ENCODE data around the gene CNTN6.

Gene CNTN6

DNA sequence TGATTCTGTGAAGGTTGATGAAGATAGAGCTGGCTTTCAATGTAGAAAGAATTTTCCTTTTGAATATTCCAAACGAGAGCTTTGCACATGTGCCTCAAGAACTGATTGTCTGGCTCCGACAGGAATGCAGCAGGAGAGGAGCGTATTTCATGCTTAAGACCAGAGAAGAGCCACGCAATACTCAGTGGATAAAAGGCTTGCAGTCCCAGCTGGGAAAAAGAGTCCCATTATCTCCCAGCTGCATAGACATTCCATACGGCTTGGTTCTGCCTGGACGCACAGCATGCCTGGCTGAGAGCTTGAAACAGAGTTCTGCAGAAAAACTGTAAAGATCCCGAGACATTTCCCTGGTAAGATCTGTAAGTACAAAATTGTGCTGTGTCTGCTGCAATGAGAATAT is at the start of gene CNTN6:
TSS of gene CNTN6 (plus strand) at position 254 of the 400 bp plus-strand sequence. CDS start 54,985 bp downstream, outside the sequence.
- DNase-seq (ENCODE audit: low read depth): no peak
- TF ChIP-seq, protein P1, sequence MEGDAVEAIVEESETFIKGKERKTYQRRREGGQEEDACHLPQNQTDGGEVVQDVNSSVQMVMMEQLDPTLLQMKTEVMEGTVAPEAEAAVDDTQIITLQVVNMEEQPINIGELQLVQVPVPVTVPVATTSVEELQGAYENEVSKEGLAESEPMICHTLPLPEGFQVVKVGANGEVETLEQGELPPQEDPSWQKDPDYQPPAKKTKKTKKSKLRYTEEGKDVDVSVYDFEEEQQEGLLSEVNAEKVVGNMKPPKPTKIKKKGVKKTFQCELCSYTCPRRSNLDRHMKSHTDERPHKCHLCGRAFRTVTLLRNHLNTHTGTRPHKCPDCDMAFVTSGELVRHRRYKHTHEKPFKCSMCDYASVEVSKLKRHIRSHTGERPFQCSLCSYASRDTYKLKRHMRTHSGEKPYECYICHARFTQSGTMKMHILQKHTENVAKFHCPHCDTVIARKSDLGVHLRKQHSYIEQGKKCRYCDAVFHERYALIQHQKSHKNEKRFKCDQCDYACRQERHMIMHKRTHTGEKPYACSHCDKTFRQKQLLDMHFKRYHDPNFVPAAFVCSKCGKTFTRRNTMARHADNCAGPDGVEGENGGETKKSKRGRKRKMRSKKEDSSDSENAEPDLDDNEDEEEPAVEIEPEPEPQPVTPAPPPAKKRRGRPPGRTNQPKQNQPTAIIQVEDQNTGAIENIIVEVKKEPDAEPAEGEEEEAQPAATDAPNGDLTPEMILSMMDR (IDR thresholded peaks at IDR 0.05; ENCODE audit: insufficient read depth, low read depth, low read length, missing control alignments): no peak

DNA sequence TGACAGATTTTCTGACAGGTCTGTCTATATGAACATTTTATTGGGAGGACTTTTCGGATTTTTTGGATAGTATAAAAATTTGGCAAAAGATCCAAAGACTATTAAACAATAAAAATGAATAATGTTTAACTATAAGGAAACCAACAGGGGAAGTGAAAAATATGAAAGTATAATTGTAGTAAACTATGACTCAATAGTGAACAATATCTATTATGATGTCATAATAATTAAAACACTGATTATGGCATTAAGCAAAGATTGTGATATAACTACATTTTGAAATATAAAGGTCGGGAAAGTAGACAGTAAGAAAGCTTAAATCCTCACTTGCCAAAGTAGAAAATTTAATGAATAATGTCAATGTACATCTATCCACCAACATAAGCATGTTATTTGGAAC is 44.3 kb upstream of the CNTN6 start:
- TF ChIP-seq, protein P1 (IDR thresholded peaks at IDR 0.05; ENCODE audit: insufficient read depth, low read depth, low read length, missing control alignments): no peak
- no peak for DNase-seq (ENCODE audit: low read depth)

More for the DNA sequence above, at the start of gene CNTN6:
- no peak within 1 kb of the TSS for H3K4me3 ChIP-seq (ENCODE audit: low read length)

DNA sequence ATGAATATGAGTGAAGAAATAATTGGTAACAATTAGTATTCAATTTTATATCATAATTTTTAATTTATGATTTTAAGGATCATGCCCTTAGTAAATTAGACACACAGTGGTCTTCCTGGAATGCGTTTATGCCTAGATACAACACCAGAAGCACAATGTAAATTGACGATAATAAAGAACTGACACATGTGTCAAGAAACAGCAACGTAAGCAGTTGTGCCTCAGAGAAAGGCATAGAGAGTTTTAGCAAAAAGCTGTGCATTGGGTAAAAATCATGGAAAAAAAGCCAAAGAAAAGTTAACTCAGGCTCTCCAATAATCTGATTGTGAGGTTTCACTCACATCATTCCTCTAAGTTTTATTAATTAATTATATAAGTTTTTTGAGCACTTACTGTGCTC is 37.0 kb upstream of the CNTN6 start:
- no peak overlapping the region for H3K4me3 ChIP-seq (ENCODE audit: low read length)
- no peak for DNase-seq (ENCODE audit: low read depth)
- TF ChIP-seq, protein P1 (IDR thresholded peaks at IDR 0.05; ENCODE audit: insufficient read depth, low read depth, low read length, missing control alignments): no peak

More for the DNA sequence above, 44.3 kb upstream of the CNTN6 start:
- H3K4me3 ChIP-seq (ENCODE audit: low read length): no peak overlapping the region

DNA sequence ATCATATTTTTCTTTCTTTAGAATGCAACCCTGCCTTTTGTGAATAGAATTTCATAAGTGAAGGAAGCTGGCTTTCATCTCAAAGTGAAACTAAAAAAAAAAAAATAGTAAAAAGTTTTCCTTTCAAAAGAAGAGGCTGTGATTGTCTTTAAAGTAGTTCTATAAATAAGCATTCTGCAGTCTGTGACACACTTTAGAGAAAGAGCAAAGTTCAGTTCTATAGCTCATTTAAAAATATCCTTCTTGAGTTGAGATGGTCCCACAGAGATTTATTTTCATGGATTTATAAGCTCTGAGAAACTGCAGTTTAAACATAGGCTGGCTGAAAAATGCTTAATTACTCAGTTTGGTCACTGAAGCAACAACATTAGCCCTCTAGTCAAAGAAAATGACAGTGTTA is 36.1 kb upstream of the CNTN6 start:
- TF ChIP-seq, protein P1 (IDR thresholded peaks at IDR 0.05; ENCODE audit: insufficient read depth, low read depth, low read length, missing control alignments): no peak
- DNase-seq (ENCODE audit: low read depth): no peak
- no peak overlapping the region for H3K4me3 ChIP-seq (ENCODE audit: low read length)

DNA sequence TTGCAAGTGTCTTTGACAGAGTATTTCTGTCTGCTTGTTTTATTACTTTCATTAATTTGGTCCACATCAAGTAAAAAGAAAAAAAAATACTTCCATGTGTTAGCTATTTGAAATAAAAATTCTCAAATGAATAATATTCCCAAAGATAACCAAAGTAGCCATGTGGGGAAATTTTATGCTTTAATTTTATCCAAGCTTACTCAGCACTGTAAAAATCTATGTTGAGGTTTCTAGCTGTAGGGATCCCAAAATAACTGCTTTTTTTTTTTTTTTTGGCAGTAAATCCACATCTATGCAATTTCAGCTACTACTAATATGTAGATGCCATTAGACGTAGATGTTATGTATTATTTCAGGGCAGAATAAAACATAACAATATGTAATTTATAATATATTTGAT is 35.4 kb upstream of the CNTN6 start:
- DNase-seq (ENCODE audit: low read depth): no peak
- H3K4me3 ChIP-seq (ENCODE audit: low read length): no peak overlapping the region
- TF ChIP-seq, protein P1 (IDR thresholded peaks at IDR 0.05; ENCODE audit: insufficient read depth, low read depth, low read length, missing control alignments): no peak

DNA sequence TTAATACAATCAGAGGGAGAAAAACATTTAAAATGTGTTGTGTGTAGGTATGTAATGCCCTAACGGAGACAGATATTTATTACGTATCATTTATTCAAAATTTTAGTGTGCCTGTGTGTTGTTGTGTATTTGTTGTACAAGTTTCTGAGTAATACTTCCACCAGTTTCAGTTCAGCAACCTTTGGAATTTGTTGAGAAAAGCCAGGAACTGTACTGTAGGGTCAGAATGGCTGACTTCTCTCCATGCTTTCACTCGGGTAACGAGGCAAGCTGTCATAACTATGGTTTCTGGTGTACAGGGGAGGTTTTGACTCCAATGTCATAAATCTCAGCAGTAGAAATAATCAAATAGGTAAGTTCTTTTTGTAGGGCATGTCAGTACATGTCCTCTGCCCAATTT is 23.8 kb upstream of the CNTN6 start:
- no peak for DNase-seq (ENCODE audit: low read depth)
- TF ChIP-seq, protein P1 (IDR thresholded peaks at IDR 0.05; ENCODE audit: insufficient read depth, low read depth, low read length, missing control alignments): no peak
- no peak overlapping the region for H3K4me3 ChIP-seq (ENCODE audit: low read length)

DNA sequence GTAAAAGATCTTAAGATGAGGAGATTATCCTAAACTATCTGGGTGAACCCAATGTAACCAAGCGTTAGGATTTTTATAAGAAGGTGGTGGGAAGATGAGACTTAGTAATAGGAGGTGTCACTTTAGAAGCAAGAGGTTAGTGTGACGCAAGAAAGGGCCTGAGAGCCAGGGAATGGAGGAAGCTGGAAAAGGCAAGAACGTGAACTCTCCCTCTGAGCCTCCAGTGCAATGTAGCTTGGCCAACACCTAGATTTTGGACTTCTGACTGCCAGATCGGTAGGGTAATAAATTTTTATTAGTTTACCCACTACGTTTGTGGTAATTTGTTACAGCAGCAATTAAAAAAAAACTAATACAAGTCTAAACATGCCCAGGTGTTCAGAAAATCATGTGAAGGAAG is 20.8 kb upstream of the CNTN6 start:
- no peak for DNase-seq (ENCODE audit: low read depth)
- no peak overlapping the region for H3K4me3 ChIP-seq (ENCODE audit: low read length)

More for the DNA sequence above, 20.8 kb upstream of the CNTN6 start:
- TF ChIP-seq, protein P1 (IDR thresholded peaks at IDR 0.05; ENCODE audit: insufficient read depth, low read depth, low read length, missing control alignments): no peak

All from epithelial cell of esophagus (primary cell).